T-helper 1 cell treated with Interleukin-12 subunit alpha and Interleukin-12 subunit beta and Interleukin-4 antibody, amounts not matched to agents 30 ng/mL and 1 ng/mL, for 36 hours (primary cell): ENCODE measurements around the gene POMC. TPM values are rescaled to one million over a fixed set of nuclear protein-coding genes. Genes with fewer than 3 reads are reported as not detected.
"Not testable (repeated sequence)": the region's sequence is repeated elsewhere in the genome, so short reads cannot be mapped to it uniquely, and the experiment has no call there.

Experiments used
- intact Hi-C: fragments of 100-400 bp; cut with micrococcal nuclease; formaldehyde crosslinking; loops from one replicate; pipeline ENCODE4 v1.15.1; 2024
- total RNA-seq: library from RNA; stranded (reverse); gene quantifications from 2 replicates; pipeline ENCODE4 v1.2.3, GENCODE V29; 2022

POMC gene
- 3.4 and 4.6 TPM in 2 replicates for total RNA-seq

GRCh38 chr2:25168256-25169072 is at the start of gene POMC:
TSS of gene POMC (minus strand) at chr2:25168580. CDS start at chr2:25164772, 3,808 bp downstream.
- intact Hi-C loops, result loop anchor here (10.0 kb wide), 1 partner anchor 356 kb away; no protein-coding TSS in a partner anchor

DNA sequence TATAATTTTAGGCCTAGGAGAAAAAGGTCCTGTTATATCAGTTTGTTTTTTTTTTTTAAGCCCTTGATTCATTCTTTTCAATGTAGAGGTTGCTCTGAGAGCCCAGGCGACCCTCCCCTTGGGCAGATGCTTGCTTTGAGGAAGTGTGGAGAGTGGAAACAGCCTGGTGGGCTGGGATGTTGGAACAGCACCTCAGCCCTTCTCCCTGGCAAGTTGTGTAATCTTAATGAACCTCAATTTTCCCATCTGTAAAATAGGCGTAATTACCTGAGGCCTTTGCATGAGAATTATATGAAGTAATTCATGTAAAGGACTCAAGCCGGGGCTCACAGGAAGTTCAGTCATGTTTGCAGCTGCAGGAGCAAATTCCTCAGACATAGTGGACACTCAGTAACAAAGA is 49.7 kb upstream of the POMC start:
- intact Hi-C loops, result no loop called here

DNA sequence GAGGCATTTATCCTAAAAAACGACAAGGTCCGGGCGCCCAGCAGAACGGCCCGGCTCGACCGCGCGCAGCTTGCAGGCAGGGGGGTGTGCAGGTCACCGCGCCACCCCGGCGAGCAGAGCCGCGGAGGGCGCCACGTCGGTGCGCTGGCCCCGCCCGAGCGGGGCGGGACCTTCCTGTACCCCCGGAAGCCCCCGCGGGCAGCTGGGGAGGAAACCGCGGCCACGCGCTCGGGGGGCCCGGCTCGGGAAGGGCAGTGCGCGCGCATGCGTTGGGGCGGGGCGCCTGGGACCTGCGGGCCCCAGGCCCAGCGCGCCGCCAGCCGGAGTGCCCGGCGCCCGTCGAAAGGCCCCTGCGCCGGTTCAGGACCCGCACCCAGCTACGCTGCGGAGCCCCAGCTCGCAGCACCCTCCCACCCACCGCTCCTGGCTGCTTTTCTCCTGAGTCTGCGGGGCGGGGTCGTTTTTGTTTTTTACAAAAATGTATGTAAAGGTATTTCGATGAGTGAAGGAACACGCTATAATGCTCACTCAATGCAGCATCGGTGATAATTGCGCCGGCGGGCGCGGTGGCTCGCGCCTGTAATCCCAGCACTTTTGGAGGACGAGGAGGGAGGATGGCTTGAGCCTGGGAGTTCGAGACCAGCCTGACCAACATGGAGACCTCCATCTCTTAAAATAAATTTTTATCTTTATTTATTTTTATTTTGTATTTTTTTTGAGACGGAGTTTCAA is 47.7 kb upstream of the POMC start:
- intact Hi-C loops, result no loop called here

GRCh38 chr2:25215232-25215631 is 46.9 kb upstream of the POMC start:
- intact Hi-C loops, result no loop called here

DNA sequence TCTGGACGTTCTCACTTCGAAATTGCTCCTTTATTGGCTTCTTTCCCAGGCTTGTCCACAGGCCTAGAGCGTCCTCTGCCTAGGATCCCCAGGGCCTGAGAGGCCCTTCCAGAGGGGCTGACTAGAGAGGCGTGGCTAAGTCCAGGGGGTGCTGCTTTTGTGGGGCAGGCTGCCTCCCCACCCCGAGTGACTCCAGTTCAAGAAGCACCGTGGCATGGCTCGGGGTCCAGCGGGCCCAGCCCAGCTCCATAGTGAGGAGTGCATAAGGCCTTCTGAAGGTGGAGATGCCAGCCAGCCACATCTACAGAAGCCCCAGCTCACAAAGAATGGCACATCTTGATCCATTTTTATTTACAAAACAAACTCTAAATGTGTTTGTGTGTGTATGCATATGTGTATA is 44.8 kb upstream of the POMC start:
- intact Hi-C loops, result no loop called here

GRCh38 chr2:25210923-25211322 is 42.5 kb upstream of the POMC start:
- intact Hi-C loops, result not testable (repeated sequence)

DNA sequence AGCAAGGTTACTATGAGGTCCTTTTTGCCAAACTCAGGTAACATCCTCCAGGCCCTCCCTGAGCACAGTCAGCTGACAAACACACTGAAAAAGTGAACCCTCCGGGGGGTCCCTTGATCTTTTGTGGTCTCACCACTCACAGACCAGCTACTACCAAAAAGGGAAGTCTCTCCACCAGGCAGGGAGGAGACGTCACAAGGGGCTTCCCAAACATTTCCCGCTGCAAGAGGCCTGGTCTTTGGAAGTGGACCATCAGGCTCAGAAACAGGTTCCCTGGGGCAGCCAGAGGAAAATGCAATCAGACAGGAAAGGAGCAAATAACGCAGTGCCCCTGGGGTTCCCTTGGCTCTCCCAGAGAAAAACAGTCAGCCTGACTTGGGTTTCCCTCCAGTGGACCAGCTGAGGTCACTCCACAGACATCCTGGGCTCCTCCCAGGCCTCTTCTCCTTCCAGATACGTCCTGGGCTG is 38.7 kb upstream of the POMC start:
- intact Hi-C loops, result no loop called here

- intact Hi-C loops, result no loop called here
Measured at GRCh38 chr2:25204190-25204838, 35.9 kb upstream of the POMC start.

DNA sequence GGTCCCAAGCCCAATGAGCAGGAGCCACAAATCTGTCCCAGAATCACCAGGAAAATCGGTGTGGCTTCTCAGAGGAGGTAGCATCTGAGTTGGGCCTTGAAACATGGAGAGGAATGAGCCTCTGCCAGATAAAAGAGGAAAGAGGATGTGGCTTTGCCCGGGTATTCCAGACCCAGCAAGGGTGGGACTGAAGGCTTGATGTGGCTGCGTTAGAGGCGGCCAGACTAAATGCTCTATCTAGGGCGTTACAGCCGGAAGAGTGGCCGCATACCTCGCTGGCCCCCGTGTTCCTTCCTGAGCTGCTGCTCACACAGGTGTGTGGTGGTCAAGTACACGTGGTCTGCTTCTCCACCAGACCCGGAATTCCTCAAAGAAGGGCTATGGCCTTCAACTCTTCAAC is 33.9 kb upstream of the POMC start:
- intact Hi-C loops, result no loop called here

DNA sequence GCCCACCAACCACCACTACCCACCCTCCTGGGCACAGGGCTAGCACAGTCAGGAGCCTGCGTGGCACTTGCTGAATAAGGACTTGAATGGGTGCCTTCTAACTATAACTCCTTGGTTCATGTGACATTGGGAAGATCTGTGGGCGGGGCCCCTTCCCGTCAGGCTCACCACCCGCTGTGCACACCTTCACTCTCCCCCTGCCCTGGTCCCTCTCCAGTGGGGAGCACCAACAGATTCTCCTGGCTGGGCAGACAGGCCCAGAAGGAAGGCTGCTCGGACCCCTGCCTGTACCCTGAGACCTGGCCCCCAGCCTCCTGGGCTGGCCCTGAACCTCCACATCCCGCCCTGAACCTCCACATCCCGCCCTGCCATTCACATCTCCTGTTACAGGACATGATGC is 33.4 kb upstream of the POMC start:
- intact Hi-C loops, result no loop called here

DNA sequence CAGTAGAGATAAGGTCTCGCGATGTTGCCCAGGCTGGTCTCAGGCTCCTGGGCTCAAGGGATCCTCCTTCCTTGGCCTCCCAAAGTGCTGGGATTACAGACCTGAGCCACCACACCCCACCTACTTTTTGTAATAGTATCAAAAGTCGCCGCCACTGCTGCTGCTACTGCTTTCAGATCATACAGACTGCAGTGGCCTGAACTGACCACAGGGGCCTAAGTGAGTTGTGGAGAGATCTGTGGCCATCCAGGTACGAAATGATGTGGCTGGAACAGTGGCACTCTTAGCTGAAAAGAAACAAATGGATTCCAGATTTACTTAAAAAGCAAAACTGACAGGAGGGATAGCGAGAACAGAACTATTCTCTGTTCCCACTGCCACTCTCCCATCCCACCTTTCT is 32.9 kb upstream of the POMC start:
- intact Hi-C loops, result no loop called here

DNA sequence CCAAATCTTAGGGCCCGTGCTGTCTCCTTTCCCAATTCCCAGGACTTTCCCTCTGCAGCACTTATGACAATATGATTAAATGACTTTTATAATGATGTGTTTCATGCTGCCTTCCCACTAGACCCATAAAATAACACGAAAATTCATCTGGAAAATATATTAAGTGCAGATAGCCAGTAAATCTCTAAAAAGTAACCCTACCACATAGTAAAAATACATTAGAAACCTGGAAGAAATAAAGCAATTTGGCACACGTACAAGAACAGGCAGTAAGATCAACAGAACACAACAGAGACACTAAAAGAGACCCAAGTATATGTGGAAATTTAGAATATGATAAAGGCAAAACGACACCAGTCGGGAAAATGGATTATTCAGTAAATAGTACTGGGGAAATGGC is 30.2 kb upstream of the POMC start:
- intact Hi-C loops, result loop anchor here (10.0 kb wide), 1 partner anchor 374 kb away; no protein-coding TSS in a partner anchor

DNA sequence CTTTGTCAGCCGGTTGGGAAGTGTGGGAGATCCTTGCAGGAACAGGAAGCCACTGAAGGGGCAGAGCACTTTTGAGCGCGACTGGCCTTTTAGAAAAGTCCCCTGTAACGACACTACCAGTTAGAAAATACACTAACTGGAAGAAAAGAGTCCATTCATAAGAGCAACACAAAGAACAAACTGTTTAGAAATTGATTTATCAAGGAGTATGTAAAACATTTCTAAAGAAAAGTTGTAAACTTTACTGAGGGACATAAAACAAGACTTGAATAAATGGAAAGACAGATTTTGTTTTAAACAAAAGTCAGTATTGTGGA is 29.8 kb upstream of the POMC start:
- intact Hi-C loops, result loop anchor here (10.0 kb wide), 1 partner anchor 373 kb away; no protein-coding TSS in a partner anchor

DNA sequence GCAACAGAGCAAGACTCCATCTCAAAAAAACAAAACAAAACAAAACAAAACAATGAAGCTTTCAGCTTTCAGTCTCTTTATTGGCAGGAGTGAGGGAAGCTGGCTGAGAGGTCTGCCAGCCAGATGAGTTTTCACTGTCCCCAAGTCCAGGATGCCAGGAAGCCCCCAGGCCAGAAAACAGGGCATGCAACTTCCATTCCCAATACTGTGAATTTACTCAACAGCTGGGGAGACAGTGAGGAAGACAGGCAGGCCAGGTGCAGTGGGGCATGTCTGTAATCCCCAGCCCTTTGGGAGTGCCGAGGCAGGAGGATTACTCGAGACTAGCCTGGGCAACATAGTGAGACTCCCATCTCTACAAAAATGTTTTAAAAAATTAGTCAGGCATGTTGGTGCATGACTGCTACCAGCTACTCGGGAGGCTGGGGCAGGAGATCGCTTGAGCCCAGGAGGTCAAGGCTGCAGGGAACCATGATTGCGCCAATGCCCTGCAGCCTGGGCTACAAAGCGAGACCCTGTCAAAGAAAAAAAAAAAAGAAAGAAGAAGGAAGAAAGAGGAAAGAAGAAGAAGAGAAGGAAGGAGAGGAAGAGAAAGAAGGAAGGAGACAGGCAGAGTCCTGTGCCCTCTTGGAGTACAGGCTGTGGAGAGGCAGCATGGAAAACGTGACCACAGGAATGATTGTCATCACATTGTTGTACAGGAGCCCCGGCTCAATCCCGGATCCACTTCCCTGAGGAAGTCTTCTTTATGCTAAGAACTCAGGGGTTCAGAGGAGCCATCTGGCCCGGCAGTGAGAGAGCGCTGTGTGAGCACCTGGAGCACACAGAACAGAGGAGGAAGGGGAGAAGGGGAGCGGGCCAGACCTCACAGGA is 29.2 kb upstream of the POMC start:
- intact Hi-C loops, result loop anchor here (10.0 kb wide), 1 partner anchor 373 kb away; no protein-coding TSS in a partner anchor

DNA sequence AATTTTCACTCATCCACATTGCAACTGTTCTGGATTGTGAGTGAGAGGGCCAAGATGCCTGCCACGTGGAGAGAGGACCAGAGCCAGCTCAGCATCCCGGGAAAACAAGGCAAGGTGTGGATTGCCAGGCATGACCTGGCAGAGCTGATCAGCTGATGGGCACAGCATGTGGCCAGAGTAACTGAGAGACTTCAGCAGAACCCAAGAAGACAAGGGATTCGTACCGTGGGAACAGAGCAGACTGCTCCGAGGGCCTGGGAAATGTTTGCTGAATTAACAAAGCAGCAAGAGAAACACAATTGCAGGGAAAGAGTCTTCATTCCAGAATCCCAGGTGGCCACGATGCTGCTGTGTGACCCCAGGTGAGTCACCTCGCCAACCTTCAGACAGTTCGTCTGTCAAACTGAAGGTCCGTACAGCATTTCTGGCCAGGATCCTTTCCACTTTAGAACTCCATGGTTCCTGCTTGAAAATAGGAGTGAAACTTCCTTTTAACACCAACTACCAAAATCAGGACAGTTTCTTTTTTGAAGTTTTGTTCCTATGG is 26.3 kb upstream of the POMC start:
- intact Hi-C loops, result loop anchor here (10.0 kb wide), 1 partner anchor 370 kb away; no protein-coding TSS in a partner anchor

DNA sequence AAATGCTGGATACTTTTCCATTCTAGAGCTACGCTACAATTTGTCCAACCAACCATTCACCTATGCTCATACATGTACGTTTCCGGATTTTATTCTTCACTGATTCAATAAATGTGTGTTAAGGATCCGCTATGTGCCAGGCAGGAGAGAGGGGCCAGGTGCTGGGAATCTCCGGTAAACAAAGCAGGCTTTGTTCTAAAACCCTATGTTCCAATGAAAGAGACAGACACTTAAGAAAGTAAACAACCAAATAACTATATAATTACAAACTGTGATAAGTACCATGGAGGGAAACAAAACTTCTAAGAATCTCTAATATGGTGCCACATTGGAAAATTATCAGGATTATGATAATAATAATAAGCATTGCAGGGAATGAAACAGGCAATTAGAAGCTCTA is 22.2 kb upstream of the POMC start:
- intact Hi-C loops, result loop anchor here (10.0 kb wide), 1 partner anchor 366 kb away; no protein-coding TSS in a partner anchor

DNA sequence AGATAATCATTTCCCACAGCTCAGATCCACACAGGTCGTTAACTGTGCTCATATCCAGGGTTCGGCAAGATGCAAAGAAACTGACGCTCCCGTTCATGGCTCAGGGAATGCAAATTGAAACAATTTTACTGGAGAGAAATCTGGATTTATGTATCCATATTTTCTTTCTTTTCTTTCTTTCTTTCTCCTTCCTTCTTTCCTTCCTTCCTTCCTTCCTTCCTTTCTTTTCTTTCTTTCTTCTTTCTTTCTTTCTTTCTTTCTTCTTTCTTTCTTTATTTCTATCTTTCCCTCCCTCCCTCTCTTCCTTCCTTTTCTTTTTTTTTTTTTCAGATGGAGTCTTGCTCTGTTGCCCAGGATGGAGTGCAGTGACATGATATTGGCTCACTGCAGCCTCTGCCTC is 20.0 kb upstream of the POMC start:
- intact Hi-C loops, result no loop called here

GRCh38 chr2:25187729-25188350 is 19.5 kb upstream of the POMC start:
- intact Hi-C loops, result no loop called here

DNA sequence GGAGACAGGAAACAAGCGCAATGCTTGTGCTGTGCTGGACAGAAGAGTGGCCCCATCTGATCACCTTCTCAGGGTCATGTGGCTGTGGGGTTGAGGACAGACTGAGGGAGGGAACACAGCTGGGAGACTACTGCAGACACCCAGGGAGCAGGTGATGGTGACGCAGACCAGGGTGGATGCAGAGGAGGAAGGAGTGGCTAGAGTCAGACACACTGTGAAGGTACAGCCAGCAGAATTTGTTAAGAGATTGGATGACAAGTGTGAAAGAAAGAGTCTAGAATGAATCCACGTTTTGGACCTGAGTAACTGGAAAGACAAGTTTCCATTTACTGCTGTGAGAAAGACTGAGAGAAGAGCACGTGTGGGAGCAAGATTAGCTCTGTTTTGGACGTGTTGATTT is 15.9 kb upstream of the POMC start:
- intact Hi-C loops, result no loop called here

GRCh38 chr2:25178976-25179375 is 10.6 kb upstream of the POMC start:
- intact Hi-C loops, result no loop called here
